ENCODE results near the gene NRG4. TPM values are rescaled to one million over a fixed set of nuclear protein-coding genes. Genes with fewer than 3 reads are reported as not detected.

NRG4 gene
- total RNA-seq, 4 donors from 2014 or later, result 2.8 to 5.1 (median 3.5) TPM; not detected in 1

DNA sequence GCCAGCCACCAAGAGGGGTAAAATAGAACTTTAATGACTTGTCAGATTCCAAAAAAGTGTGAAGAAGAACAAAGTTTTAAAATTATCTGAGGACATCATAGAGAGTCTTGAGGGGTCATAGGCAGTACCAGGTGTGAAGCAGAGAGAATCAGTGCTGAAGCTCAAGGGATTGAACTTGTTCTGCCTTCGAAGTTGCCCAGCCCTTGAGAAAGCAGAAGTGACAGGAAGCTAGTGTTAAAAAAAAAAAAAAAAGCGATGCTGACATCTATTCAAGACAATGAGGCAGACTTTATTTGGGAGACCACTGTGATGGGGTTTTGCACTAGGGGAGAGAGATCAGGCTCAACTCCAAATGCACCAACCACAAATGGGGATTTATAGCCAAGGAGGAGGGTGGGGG is 86.8 kb downstream of the NRG4 start:
- WGBS, 2 donors (ENCODE audit: low coverage in 1 of 2), result 61 to 66% methylated on average over 2 of the region's 2 CpGs
- Histone ChIP-seq H3K4me1 (peaks cover 0 to 22% (median 9%) of the 10 kb centered on the region in 4 donors), H3K9me3 (no peaks in the 10 kb centered on the region), H3K27me3 (no peaks in the 10 kb centered on the region), H3K36me3 (peaks cover 0 to 4% (median 0%) of the 10 kb centered on the region in 4 donors), H3K27ac (no peak overlapping the region), H3K4me3 (no peak overlapping the region)
- in situ Hi-C loops (cut with MboI; ENCODE audit: low pct_ligation_motif_present in 1 of 4, low pct_unique_long_range_greater_than_20kb in 1 of 4, low sequenced_read_pairs in 3 of 4) (loop anchor here in 1 of 4 donors (10.0 kb wide), 1 partner anchor 111 kb away; no protein-coding TSS in a partner anchor), intact Hi-C loops (cut with DNase I; ENCODE audit: low total_unique reads) (no loop called here)
- TF ChIP-seq, protein P1, sequence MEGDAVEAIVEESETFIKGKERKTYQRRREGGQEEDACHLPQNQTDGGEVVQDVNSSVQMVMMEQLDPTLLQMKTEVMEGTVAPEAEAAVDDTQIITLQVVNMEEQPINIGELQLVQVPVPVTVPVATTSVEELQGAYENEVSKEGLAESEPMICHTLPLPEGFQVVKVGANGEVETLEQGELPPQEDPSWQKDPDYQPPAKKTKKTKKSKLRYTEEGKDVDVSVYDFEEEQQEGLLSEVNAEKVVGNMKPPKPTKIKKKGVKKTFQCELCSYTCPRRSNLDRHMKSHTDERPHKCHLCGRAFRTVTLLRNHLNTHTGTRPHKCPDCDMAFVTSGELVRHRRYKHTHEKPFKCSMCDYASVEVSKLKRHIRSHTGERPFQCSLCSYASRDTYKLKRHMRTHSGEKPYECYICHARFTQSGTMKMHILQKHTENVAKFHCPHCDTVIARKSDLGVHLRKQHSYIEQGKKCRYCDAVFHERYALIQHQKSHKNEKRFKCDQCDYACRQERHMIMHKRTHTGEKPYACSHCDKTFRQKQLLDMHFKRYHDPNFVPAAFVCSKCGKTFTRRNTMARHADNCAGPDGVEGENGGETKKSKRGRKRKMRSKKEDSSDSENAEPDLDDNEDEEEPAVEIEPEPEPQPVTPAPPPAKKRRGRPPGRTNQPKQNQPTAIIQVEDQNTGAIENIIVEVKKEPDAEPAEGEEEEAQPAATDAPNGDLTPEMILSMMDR (IDR thresholded peaks at IDR 0.05), result no peak
- TF ChIP-seq POLR2A (IDR thresholded peaks at IDR 0.05) (no peak), EP300 (IDR thresholded peaks at IDR 0.05; ENCODE audit: low read depth) (no peak), POLR2AphosphoS5 (IDR thresholded peaks at IDR 0.05) (no peak)
- DNase-seq, result no peak

DNA sequence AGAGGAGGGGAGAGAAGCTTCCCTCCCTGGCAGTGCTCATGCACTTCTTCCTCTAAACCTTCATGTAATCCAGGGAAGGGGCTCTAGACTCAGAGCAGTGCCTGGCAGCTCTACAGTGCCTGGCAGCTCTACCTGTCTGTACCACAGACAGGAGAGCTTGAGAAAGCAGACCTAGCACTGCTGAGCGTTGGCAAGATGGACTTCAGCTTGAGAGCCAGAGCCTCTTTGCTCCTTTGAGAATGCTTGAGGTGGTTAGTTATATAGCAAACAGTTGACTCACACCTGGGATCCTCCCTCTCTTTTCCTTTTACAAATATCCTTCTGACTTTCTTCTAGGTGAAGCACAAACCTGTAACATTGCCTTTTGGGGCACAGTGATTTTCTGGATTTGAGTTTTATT is 87.6 kb downstream of the NRG4 start:
- H3K4me3 ChIP-seq, result no peak overlapping the region
- H3K27ac ChIP-seq, result no peak overlapping the region
- DNase-seq, result no peak
- TF ChIP-seq POLR2AphosphoS5 (IDR thresholded peaks at IDR 0.05) (no peak), EP300 (IDR thresholded peaks at IDR 0.05; ENCODE audit: low read depth) (no peak), POLR2A (IDR thresholded peaks at IDR 0.05) (no peak)
- TF ChIP-seq, protein P1 (IDR thresholded peaks at IDR 0.05), result no peak
- no peaks in the 10 kb centered on the region for H3K9me3 ChIP-seq
- no peaks in the 10 kb centered on the region for H3K27me3 ChIP-seq
- intact Hi-C loops (cut with DNase I; ENCODE audit: low total_unique reads) (no loop called here), in situ Hi-C loops (cut with MboI; ENCODE audit: low pct_ligation_motif_present in 1 of 4, low pct_unique_long_range_greater_than_20kb in 1 of 4, low sequenced_read_pairs in 3 of 4) (loop anchor here in 1 of 4 donors (10.0 kb wide), 1 partner anchor 110 kb away; no protein-coding TSS in a partner anchor)
- H3K4me1 ChIP-seq, result peaks cover 0 to 22% (median 9%) of the 10 kb centered on the region in 4 donors
- no peaks in the 10 kb centered on the region for H3K36me3 ChIP-seq
- 100% methylated on average over 1 of the region's 1 CpG; no CpG with 5 or more reads in 1 of the 2 donors for WGBS, 2 donors (ENCODE audit: low coverage in 1 of 2)

DNA sequence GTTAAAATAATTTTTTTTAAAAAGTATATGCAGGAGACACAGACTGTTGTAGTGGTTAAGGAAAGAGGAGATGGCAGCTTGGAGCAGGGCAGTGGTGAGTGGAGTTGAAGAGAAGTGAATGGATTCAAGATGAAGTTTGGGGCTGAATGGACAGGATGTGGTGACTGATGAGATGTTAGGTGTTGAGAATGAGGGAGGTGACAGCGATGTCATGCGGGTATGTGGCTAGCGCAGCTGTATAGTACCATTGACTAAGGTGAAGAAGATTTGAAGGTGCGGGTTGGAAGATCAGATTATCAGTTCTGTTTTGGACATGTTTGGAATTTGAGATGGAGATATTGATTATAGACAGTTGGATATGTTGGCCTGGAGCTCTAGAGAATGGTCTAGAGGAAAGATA is 88.5 kb downstream of the NRG4 start:
- H3K9me3 ChIP-seq, result no peaks in the 10 kb centered on the region
- intact Hi-C loops (cut with DNase I; ENCODE audit: low total_unique reads), result no loop called here
- TF ChIP-seq POLR2AphosphoS5 (IDR thresholded peaks at IDR 0.05), result no peak
- TF ChIP-seq POLR2A (IDR thresholded peaks at IDR 0.05), result no peak
- TF ChIP-seq, protein P1 (IDR thresholded peaks at IDR 0.05), result no peak
- no peak for TF ChIP-seq EP300 (IDR thresholded peaks at IDR 0.05; ENCODE audit: low read depth)
- H3K4me1 ChIP-seq, result peaks cover 0 to 22% (median 9%) of the 10 kb centered on the region in 4 donors
- H3K4me3 ChIP-seq, result no peak overlapping the region
- H3K27me3 ChIP-seq, result no peaks in the 10 kb centered on the region
- no peak for DNase-seq
- H3K27ac ChIP-seq, result no peak overlapping the region
- in situ Hi-C loops (cut with MboI; ENCODE audit: low pct_ligation_motif_present in 1 of 4, low pct_unique_long_range_greater_than_20kb in 1 of 4, low sequenced_read_pairs in 3 of 4), result loop anchor here in 1 of 4 donors (10.0 kb wide), 1 partner anchor 109 kb away; no protein-coding TSS in a partner anchor
- WGBS, 2 donors (ENCODE audit: low coverage in 1 of 2), result 95 to 97% methylated on average over 4 of the region's 4 CpGs
- H3K36me3 ChIP-seq, result no peaks in the 10 kb centered on the region

DNA sequence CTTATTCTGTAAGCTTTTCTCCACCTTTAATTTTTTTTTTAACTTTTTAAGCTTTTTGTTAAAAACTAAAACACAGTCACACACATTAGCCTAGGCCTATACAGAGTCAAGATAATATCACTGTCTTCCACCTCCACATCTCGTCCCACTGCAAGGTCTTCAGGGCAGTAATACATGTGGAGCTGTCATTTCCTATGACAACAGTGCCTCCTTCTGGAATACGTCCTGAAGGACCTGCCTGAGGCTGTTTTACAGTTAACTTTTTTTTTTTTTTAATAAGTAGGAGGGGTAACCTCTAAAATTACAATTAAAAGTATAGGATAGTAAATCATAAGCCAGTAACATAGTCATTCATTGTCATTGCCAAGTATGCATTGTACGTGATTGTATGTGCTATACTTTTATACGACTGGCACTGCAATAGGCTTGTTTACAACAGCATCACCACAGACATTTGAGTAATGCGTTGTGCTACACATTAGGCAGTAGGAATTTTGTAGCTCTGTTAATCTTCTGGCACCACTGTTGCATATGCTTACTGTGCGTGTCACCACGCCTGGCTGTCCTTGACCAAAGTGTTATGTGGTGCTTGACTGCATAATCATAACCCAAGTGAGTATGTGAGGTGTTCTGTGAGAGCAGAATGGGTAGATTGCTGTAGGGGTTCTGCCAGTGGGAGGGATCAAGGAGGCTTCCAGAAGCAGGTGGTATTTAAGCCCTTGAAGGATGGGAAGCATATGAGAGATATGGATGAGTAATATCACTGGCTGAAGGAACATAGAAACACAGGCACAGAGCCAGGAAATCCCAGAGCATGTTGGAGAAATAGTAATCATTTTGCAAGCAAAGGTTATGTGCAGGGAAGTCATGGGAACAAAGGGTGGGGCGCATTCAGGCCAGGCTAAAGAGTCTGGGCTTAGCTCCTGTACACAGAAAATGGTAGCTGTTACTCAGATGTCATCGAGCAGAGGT is 90.2 kb downstream of the NRG4 start:
- Histone ChIP-seq H3K9me3 (no peaks in the 10 kb centered on the region), H3K4me1 (peaks cover 0 to 22% (median 9%) of the 10 kb centered on the region in 4 donors), H3K36me3 (peaks cover 0 to 11% (median 0%) of the 10 kb centered on the region in 4 donors), H3K27me3 (no peaks in the 10 kb centered on the region), H3K4me3 (no peak overlapping the region), H3K27ac (peak overlapping the region; percentile 47 to 67 (median 52))
- peak; percentile 65 for DNase-seq
- in situ Hi-C loops (cut with MboI; ENCODE audit: low pct_ligation_motif_present in 1 of 4, low pct_unique_long_range_greater_than_20kb in 1 of 4, low sequenced_read_pairs in 3 of 4), result loop anchor here in 1 of 4 donors (10.0 kb wide), 1 partner anchor 107 kb away; no protein-coding TSS in a partner anchor
- intact Hi-C loops (cut with DNase I; ENCODE audit: low total_unique reads), result no loop called here
- 43% methylated on average over 9 of the region's 9 CpGs for WGBS, 2 donors (ENCODE audit: low coverage in 1 of 2)
- TF ChIP-seq, protein P1 (IDR thresholded peaks at IDR 0.05), result peak; percentile 24 to 66 (median 48)
- TF ChIP-seq EP300 (IDR thresholded peaks at IDR 0.05; ENCODE audit: low read depth), result no peak
- peak in 1 of 3 donors; percentile 30 for TF ChIP-seq POLR2AphosphoS5 (IDR thresholded peaks at IDR 0.05)
- no peak for TF ChIP-seq POLR2A (IDR thresholded peaks at IDR 0.05)

All from transverse colon (tissue), 4 donors.